Measurements from ENCODE around the gene UVSSA. TPM values are rescaled to one million over a fixed set of nuclear protein-coding genes. Genes with fewer than 3 reads are reported as not detected.
A peak's percentile ranks its signal among the peaks of the same experiment; 100 is the strongest.

Gene UVSSA
- total RNA-seq, 2 donors from 2014 or later: 50.4 to 61.6 TPM

DNA sequence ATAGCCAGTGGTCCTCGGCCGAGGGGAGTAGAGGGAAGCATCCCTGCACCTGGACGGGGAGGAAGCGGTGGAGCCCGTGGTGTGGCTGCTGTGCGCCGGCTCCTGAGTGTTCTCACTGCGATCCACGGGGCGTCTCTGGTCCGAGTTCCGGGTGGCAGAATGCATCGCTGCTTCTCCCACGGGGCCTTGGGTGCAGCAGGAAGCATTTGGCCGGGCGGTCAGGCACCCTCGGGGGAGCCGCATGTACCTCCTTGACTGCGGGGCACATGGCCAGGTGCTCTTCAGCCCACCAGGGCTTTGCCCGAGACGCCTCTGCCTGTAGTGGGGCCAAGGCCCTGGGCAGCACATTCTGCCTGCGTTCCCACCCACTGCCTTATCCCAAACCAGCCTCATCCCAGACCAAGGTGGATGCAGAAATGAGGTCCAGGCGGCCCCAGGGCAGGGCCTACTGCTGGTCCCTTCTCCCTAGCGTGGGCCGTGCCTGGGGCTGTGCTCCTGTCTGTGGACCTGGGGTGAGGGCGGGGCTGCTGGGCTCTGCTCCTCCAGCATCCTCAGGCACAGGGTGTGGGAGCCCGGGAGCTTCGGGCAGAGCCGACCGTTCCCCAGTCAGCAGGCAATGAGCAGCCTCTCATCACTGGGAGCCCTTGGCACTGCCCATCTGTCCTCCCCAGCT, 31.7 kb downstream of the UVSSA start:
- Histone ChIP-seq H3K36me3 (ENCODE audit: control insufficient read depth, insufficient read depth, low read length) (no peaks in the 10 kb centered on the region), H3K4me3 (ENCODE audit: low read length) (no peak overlapping the region), H3K9me3 (ENCODE audit: control insufficient read depth, low read length) (no peaks in the 10 kb centered on the region), H3K27me3 (ENCODE audit: control insufficient read depth, insufficient read depth, low read length, poor library complexity, severe bottlenecking) (no peaks in the 10 kb centered on the region), H3K9ac (ENCODE audit: extremely low read depth, low read length, poor library complexity, severe bottlenecking) (no peak overlapping the region), H3K4me1 (ENCODE audit: control insufficient read depth, insufficient read depth, low read length) (no peaks in the 10 kb centered on the region), H3K27ac (ENCODE audit: low read depth, low read length) (no peak overlapping the region)
- TF ChIP-seq, protein P1, sequence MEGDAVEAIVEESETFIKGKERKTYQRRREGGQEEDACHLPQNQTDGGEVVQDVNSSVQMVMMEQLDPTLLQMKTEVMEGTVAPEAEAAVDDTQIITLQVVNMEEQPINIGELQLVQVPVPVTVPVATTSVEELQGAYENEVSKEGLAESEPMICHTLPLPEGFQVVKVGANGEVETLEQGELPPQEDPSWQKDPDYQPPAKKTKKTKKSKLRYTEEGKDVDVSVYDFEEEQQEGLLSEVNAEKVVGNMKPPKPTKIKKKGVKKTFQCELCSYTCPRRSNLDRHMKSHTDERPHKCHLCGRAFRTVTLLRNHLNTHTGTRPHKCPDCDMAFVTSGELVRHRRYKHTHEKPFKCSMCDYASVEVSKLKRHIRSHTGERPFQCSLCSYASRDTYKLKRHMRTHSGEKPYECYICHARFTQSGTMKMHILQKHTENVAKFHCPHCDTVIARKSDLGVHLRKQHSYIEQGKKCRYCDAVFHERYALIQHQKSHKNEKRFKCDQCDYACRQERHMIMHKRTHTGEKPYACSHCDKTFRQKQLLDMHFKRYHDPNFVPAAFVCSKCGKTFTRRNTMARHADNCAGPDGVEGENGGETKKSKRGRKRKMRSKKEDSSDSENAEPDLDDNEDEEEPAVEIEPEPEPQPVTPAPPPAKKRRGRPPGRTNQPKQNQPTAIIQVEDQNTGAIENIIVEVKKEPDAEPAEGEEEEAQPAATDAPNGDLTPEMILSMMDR (conservative IDR thresholded peaks at IDR 0.05): no peak
- no peaks in the 10 kb centered on the region for H3K36me3 Mint-ChIP-seq (ENCODE audit: low read depth)
- no peak overlapping the region for H3K27ac Mint-ChIP-seq
- no peaks in the 10 kb centered on the region for H3K4me1 Mint-ChIP-seq
- H3K9me3 Mint-ChIP-seq: no peaks in the 10 kb centered on the region
- no peaks in the 10 kb centered on the region for H3K27me3 Mint-ChIP-seq (ENCODE audit: insufficient read depth)
- DNase-seq: peak; percentile 43
- WGBS, 2 experiments (ENCODE audit: insufficient coverage in 1 of 2, insufficient read length in 1 of 2): 94% methylated on average over 21 to 30 of the region's 30 CpGs
- no peak overlapping the region for H3K4me3 Mint-ChIP-seq

DNA sequence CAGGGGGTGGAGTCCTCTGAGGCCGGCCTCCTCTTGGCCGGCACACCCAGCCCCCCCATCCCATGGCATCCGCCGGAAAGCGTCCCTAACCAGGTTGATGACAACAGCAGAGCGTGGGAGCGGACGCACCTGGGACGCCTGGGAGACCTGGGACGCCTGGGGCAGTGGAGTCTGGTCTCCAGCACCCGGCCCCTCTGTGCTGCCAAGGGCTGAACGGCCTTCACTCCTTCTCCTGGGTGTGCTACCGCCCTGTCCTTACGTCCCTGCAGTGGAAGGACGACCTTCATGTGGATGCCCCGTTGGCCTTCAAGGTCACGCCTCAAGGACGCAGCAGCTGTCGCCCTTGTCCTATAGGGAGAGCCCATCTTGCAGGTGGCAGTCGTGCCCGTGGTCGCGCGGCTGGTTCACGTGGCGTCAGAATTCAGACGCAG, 32.4 kb downstream of the UVSSA start:
- 88 to 98% methylated on average over 16 to 27 of the region's 27 CpGs for WGBS, 2 experiments (ENCODE audit: insufficient coverage in 1 of 2, insufficient read length in 1 of 2)
- Mint-ChIP-seq H3K27ac (no peak overlapping the region), H3K9me3 (no peaks in the 10 kb centered on the region), H3K4me3 (no peak overlapping the region), H3K36me3 (ENCODE audit: low read depth) (no peaks in the 10 kb centered on the region), H3K4me1 (no peaks in the 10 kb centered on the region), H3K27me3 (ENCODE audit: insufficient read depth) (no peaks in the 10 kb centered on the region)
- no peak overlapping the region for H3K27ac ChIP-seq (ENCODE audit: low read depth, low read length)
- peak; percentile 30 for DNase-seq
- H3K27me3 ChIP-seq (ENCODE audit: control insufficient read depth, insufficient read depth, low read length, poor library complexity, severe bottlenecking): no peaks in the 10 kb centered on the region
- TF ChIP-seq, protein P1 (conservative IDR thresholded peaks at IDR 0.05): no peak
- H3K36me3 ChIP-seq (ENCODE audit: control insufficient read depth, insufficient read depth, low read length): no peaks in the 10 kb centered on the region
- no peak overlapping the region for H3K9ac ChIP-seq (ENCODE audit: extremely low read depth, low read length, poor library complexity, severe bottlenecking)
- H3K9me3 ChIP-seq (ENCODE audit: control insufficient read depth, low read length): no peaks in the 10 kb centered on the region
- no peak overlapping the region for H3K4me3 ChIP-seq (ENCODE audit: low read length)
- H3K4me1 ChIP-seq (ENCODE audit: control insufficient read depth, insufficient read depth, low read length): no peaks in the 10 kb centered on the region

DNA sequence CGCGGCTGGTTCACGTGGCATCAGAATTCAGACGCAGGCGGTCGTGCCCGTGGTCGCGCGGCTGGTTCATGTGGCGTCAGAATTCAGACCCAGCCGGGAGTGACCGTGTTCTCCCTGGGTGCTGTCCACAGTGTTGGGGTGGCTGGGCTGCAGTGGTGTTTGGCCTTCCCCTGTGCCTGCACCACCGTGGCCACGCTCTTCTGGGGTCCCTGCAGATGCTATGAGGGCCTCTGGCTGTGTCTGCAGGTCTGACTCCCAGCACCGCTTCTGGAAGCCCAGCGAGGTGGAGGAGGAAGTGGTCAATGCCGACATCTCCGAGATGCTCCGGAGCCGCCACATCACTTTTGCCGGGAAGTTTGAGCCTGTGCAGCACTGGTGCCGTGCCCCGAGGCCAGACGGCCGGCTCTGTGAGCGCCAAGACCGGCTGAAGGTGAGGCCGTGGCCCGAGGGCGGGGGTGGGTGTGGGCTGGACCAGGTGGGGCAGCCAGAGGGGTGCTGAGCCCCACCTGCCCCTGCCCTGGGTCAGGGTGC, 32.9 kb downstream of the UVSSA start:
- Histone ChIP-seq H3K4me3 (ENCODE audit: low read length) (no peak overlapping the region), H3K4me1 (ENCODE audit: control insufficient read depth, insufficient read depth, low read length) (no peaks in the 10 kb centered on the region), H3K27ac (ENCODE audit: low read depth, low read length) (no peak overlapping the region), H3K27me3 (ENCODE audit: control insufficient read depth, insufficient read depth, low read length, poor library complexity, severe bottlenecking) (no peaks in the 10 kb centered on the region), H3K36me3 (ENCODE audit: control insufficient read depth, insufficient read depth, low read length) (no peaks in the 10 kb centered on the region), H3K9me3 (ENCODE audit: control insufficient read depth, low read length) (no peaks in the 10 kb centered on the region), H3K9ac (ENCODE audit: extremely low read depth, low read length, poor library complexity, severe bottlenecking) (no peak overlapping the region)
- Mint-ChIP-seq H3K4me1 (no peaks in the 10 kb centered on the region), H3K27ac (no peak overlapping the region), H3K9me3 (no peaks in the 10 kb centered on the region), H3K4me3 (no peak overlapping the region), H3K27me3 (ENCODE audit: insufficient read depth) (no peaks in the 10 kb centered on the region), H3K36me3 (ENCODE audit: low read depth) (no peaks in the 10 kb centered on the region)
- 91 to 99% methylated on average over 15 to 22 of the region's 31 CpGs for WGBS, 2 experiments (ENCODE audit: insufficient coverage in 1 of 2, insufficient read length in 1 of 2)
- TF ChIP-seq, protein P1 (conservative IDR thresholded peaks at IDR 0.05): no peak
- DNase-seq: peak; percentile 28
